ENCODE data around the gene PNPLA7.

PNPLA7 gene

GRCh38 chr9:137487454-137488326 is 62.5 kb downstream of the PNPLA7 start:
- no peaks in the 10 kb centered on the region for H3K27me3 ChIP-seq (ENCODE audit: insufficient read depth, low read depth, severe bottlenecking)
- no peaks in the 10 kb centered on the region for H3K9me3 ChIP-seq (ENCODE audit: severe bottlenecking)
- no peak for DNase-seq
- H3K4me3 ChIP-seq (ENCODE audit: low read depth, low read length) = no peak overlapping the region
- no peak for TF ChIP-seq CTCF (IDR thresholded peaks at IDR 0.05; ENCODE audit: low read depth, low read length)
- no peaks in the 10 kb centered on the region for H3K36me3 ChIP-seq
- peak overlapping the region; percentile 38 for H3K27ac ChIP-seq

GRCh38 chr9:137486545-137487453 is 63.4 kb downstream of the PNPLA7 start:
- Histone ChIP-seq H3K4me3 (ENCODE audit: low read depth, low read length) (no peak overlapping the region), H3K27ac (no peak overlapping the region), H3K9me3 (ENCODE audit: severe bottlenecking) (no peaks in the 10 kb centered on the region), H3K27me3 (ENCODE audit: insufficient read depth, low read depth, severe bottlenecking) (no peaks in the 10 kb centered on the region), H3K36me3 (no peaks in the 10 kb centered on the region)
- no peak for DNase-seq
- no peak for TF ChIP-seq CTCF (IDR thresholded peaks at IDR 0.05; ENCODE audit: low read depth, low read length)

- Histone ChIP-seq H3K27ac (no peak overlapping the region), H3K27me3 (ENCODE audit: insufficient read depth, low read depth, severe bottlenecking) (no peaks in the 10 kb centered on the region), H3K4me3 (ENCODE audit: low read depth, low read length) (no peak overlapping the region), H3K36me3 (no peaks in the 10 kb centered on the region), H3K9me3 (ENCODE audit: severe bottlenecking) (no peaks in the 10 kb centered on the region)
- TF ChIP-seq CTCF (IDR thresholded peaks at IDR 0.05; ENCODE audit: low read depth, low read length) = no peak
- no peak for DNase-seq
Measured at GRCh38 chr9:137486141-137486490, 64.1 kb downstream of the PNPLA7 start.

GRCh38 chr9:137485343-137486140 is 64.7 kb downstream of the PNPLA7 start:
- TF ChIP-seq CTCF (IDR thresholded peaks at IDR 0.05; ENCODE audit: low read depth, low read length) = no peak
- no peak for DNase-seq
- Histone ChIP-seq H3K9me3 (ENCODE audit: severe bottlenecking) (no peaks in the 10 kb centered on the region), H3K27me3 (ENCODE audit: insufficient read depth, low read depth, severe bottlenecking) (no peaks in the 10 kb centered on the region), H3K27ac (no peak overlapping the region), H3K4me3 (ENCODE audit: low read depth, low read length) (no peak overlapping the region), H3K36me3 (no peaks in the 10 kb centered on the region)

GRCh38 chr9:137484551-137485315 is 65.5 kb downstream of the PNPLA7 start:
- Histone ChIP-seq H3K27me3 (ENCODE audit: insufficient read depth, low read depth, severe bottlenecking) (no peaks in the 10 kb centered on the region), H3K4me3 (ENCODE audit: low read depth, low read length) (no peak overlapping the region), H3K9me3 (ENCODE audit: severe bottlenecking) (no peaks in the 10 kb centered on the region), H3K27ac (no peak overlapping the region), H3K36me3 (no peaks in the 10 kb centered on the region)
- TF ChIP-seq CTCF (IDR thresholded peaks at IDR 0.05; ENCODE audit: low read depth, low read length) = no peak
- no peak for DNase-seq
